DOHH2 (cell line): ENCODE measurements around the gene HIF3A.

Experiments
- H3F3A ChIP-seq: fragments of 200-600 bp; sonication (generic), shearing (Covaris generic); 2 replicates; pipeline ENCODE4 v1.6.0; 2016; ENCODE audit warnings: antibody characterized with exemption, mild to moderate bottlenecking; ENCODE audit not compliant: control insufficient read depth, insufficient read depth
- H3K27ac ChIP-seq: fragments of 200-600 bp; sonication (generic); 2 replicates; pipeline ENCODE4 v1.5.1; 2014; ENCODE audit warnings: low read depth, mild to moderate bottlenecking, low read length, moderate library complexity
- H3K27me3 ChIP-seq: fragments of 200-600 bp; sonication (generic); 2 replicates; pipeline ENCODE4 v1.6.1; 2014; ENCODE audit warnings: mild to moderate bottlenecking, low read length, mixed read lengths; ENCODE audit not compliant: control insufficient read depth
- H3K36me3 ChIP-seq: fragments of 200-600 bp; sonication (generic); 2 replicates; pipeline ENCODE4 v1.6.1; 2014; ENCODE audit warnings: mild to moderate bottlenecking, low read length, moderate library complexity, mixed read lengths; ENCODE audit not compliant: control insufficient read depth
- H3K4me1 ChIP-seq: fragments of 200-600 bp; sonication (generic); 2 replicates; pipeline ENCODE4 v1.6.1; 2014; ENCODE audit warnings: mild to moderate bottlenecking, low read length, mixed read lengths; ENCODE audit not compliant: control insufficient read depth
- H3K4me2 ChIP-seq: fragments of 200-600 bp; sonication (generic); 2 replicates; pipeline ENCODE4 v1.6.0; 2014; ENCODE audit warnings: mild to moderate bottlenecking, low read length, moderate library complexity
- H3K4me3 ChIP-seq: fragments of 200-600 bp; sonication (generic); 2 replicates; pipeline ENCODE4 v1.5.1; 2014; ENCODE audit warnings: mild to moderate bottlenecking, low read length, mixed read lengths
- H3K79me2 ChIP-seq: fragments of 200-600 bp; sonication (generic); 2 replicates; pipeline ENCODE4 v1.6.1; 2014; ENCODE audit warnings: mild to moderate bottlenecking, low read length, mixed read lengths; ENCODE audit not compliant: control insufficient read depth
- H3K9me2 ChIP-seq: fragments of 200-600 bp; sonication (generic); replicated peaks from 2 replicates; pipeline ENCODE4 v1.6.1; 2014; ENCODE audit warnings: mild to moderate bottlenecking, low read length, mixed read lengths; ENCODE audit not compliant: control insufficient read depth
- H3K9me3 ChIP-seq: fragments of 200-600 bp; sonication (generic); 2 replicates; pipeline ENCODE4 v1.6.1; 2014; ENCODE audit warnings: antibody characterized with exemption, low read length, mixed read lengths; ENCODE audit not compliant: control insufficient read depth, insufficient read depth
- H4K20me1 ChIP-seq: fragments of 200-600 bp; sonication (generic); 2 replicates; pipeline ENCODE4 v1.6.0; 2014; ENCODE audit warnings: low read depth, mild to moderate bottlenecking, antibody characterized with exemption, low read length, moderate library complexity; ENCODE audit not compliant: control insufficient read depth, insufficient read depth
- EZH2phosphoT487 ChIP-seq: fragments of 200-600 bp; sonication (generic); IDR thresholded peaks from 2 replicates; pipeline ENCODE4 v1.6.1; 2017; ENCODE audit warnings: borderline replicate concordance, mild to moderate bottlenecking, antibody characterized with exemption, low read length, moderate library complexity, mixed read lengths
- TF ChIP-seq, protein P1 (sequence below): fragments of 200-600 bp; sonication (generic); IDR thresholded peaks from one replicate; pipeline ENCODE4 v1.5.1; 2014; ENCODE audit warnings: antibody characterized with exemption, mild to moderate bottlenecking, low read depth, low read length; ENCODE audit not compliant: poor library complexity, severe bottlenecking

The HIF3A gene

DNA sequence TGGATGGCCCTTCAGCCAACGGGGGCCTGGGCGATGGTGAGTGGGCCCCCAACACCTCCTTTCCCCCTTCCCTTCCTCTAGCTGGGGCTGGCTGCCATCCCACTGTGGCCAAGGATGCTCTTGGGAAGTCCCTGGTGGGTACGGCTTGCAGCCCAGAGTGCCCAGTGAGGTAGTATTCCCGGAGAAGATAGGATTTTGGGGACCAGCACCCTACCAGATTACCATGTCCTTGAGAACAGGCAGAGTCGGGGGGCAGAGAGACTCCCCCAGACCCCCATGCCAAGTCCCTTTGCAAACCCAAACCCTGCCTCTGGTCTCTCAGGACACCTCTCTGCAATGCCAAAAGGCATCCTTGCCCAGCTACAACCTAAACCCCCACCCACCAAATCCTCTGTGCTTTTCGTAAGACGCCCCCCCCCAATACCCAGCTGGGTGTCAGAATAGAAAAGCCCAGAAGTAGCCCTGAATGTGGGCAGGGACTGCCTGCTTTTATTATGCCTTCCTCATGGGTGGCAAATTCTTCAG is 1.7 kb downstream of the HIF3A start:
- Histone ChIP-seq H3K4me3 (no peak overlapping the region), H3K4me2 (no peak overlapping the region), H3K9me3 (no peaks in the 10 kb centered on the region), H3K27me3 (peaks cover 3% of the 10 kb centered on the region; the same call in 1 of the 2 replicates), H3K4me1 (peaks cover 7% of the 10 kb centered on the region; the same call in 1 of the 2 replicates), H3K79me2 (no peaks in the 10 kb centered on the region), H3F3A (no peaks in the 10 kb centered on the region), H3K36me3 (no peaks in the 10 kb centered on the region), H4K20me1 (no peaks in the 10 kb centered on the region), H3K9me2 (no peaks in the 10 kb centered on the region), H3K27ac (no peak overlapping the region)
- TF ChIP-seq EZH2phosphoT487 = no peak
- TF ChIP-seq, protein P1, sequence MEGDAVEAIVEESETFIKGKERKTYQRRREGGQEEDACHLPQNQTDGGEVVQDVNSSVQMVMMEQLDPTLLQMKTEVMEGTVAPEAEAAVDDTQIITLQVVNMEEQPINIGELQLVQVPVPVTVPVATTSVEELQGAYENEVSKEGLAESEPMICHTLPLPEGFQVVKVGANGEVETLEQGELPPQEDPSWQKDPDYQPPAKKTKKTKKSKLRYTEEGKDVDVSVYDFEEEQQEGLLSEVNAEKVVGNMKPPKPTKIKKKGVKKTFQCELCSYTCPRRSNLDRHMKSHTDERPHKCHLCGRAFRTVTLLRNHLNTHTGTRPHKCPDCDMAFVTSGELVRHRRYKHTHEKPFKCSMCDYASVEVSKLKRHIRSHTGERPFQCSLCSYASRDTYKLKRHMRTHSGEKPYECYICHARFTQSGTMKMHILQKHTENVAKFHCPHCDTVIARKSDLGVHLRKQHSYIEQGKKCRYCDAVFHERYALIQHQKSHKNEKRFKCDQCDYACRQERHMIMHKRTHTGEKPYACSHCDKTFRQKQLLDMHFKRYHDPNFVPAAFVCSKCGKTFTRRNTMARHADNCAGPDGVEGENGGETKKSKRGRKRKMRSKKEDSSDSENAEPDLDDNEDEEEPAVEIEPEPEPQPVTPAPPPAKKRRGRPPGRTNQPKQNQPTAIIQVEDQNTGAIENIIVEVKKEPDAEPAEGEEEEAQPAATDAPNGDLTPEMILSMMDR = no peak

DNA sequence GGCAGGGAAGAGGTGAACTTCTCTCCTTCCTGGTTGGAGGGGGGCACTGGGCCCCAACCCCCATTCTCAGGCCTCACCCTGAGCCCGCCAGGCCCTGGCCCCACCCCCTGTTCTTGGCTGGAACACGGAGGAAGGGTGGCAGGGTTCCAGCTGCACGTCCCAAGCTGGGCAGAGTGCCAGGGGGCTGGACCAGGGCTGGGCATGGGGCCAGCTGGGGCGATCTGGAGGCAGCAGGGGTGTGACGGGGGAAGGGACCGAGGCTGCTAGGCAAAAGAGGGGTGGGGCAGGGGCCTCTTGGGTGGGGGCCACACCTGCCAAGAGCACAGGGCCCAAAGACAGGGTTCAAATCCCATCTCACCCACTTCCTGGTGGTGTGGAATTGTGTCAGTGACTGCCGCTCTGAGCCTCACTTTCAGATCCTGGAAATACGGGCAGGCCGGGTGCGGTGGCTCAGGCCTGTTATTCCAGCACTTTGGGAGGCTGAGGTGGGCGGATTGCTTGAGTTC is 2.2 kb downstream of the HIF3A start:
- TF ChIP-seq EZH2phosphoT487 = no peak
- TF ChIP-seq, protein P1 = no peak
- Histone ChIP-seq H3K27me3 (peaks cover 3% of the 10 kb centered on the region; the same call in 1 of the 2 replicates), H3K36me3 (no peaks in the 10 kb centered on the region), H3K27ac (no peak overlapping the region), H3F3A (no peaks in the 10 kb centered on the region), H3K9me3 (no peaks in the 10 kb centered on the region), H3K4me1 (peaks cover 7% of the 10 kb centered on the region; the same call in 1 of the 2 replicates), H3K9me2 (no peaks in the 10 kb centered on the region), H4K20me1 (no peaks in the 10 kb centered on the region), H3K79me2 (no peaks in the 10 kb centered on the region), H3K4me2 (no peak overlapping the region), H3K4me3 (no peak overlapping the region)

DNA sequence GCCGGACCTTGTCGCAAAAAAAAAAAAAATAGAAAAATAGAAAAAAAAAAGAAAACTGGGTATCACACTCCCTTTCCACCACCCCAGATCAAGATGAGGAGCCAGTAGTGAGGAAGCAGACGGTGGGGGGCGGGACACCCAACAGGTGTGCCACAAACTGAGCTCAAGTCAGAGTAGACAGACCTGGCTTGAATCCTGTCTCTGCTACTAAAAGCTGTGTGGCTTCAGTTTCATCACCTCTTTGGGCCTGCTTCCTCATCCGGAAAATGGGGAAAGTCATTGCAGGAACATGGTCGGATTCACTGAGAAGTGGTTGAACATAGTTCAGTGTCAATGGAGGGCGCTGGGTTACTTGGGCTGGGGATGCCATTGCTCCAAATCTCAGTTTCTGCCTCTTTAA is 2.9 kb downstream of the HIF3A start:
- Histone ChIP-seq H3K9me3 (no peaks in the 10 kb centered on the region), H3K27ac (no peak overlapping the region), H3K79me2 (no peaks in the 10 kb centered on the region), H4K20me1 (no peaks in the 10 kb centered on the region), H3F3A (no peaks in the 10 kb centered on the region), H3K9me2 (no peaks in the 10 kb centered on the region), H3K4me2 (no peak overlapping the region), H3K4me1 (peaks cover 7% of the 10 kb centered on the region; the same call in 1 of the 2 replicates), H3K27me3 (peaks cover 3% of the 10 kb centered on the region; the same call in 1 of the 2 replicates), H3K36me3 (no peaks in the 10 kb centered on the region), H3K4me3 (no peak overlapping the region)
- TF ChIP-seq EZH2phosphoT487 = no peak
- TF ChIP-seq, protein P1 = no peak
